OCI-LY1 (cell line): ENCODE measurements around the gene SLC4A1AP.
"Not testable (repeated sequence)": the region's sequence is repeated elsewhere in the genome, so short reads cannot be mapped to it uniquely, and the experiment has no call there.

Source experiments
- H2AFZ ChIP-seq: fragments of 200-600 bp; sonication (generic), shearing (Covaris generic); 2 replicates; pipeline ENCODE4 v1.6.0; 2014; ENCODE audit warnings: antibody characterized with exemption, mild to moderate bottlenecking, low read length
- H3F3A ChIP-seq: fragments of 200-600 bp; sonication (generic), shearing (Covaris generic); 2 replicates; pipeline ENCODE4 v1.6.0; 2014; ENCODE audit warnings: mild to moderate bottlenecking, antibody characterized with exemption, low read length, moderate library complexity; ENCODE audit not compliant: insufficient read depth
- H3K27ac ChIP-seq: fragments of 200-600 bp; sonication (generic); 2 replicates; pipeline ENCODE4 v1.5.1; 2014; ENCODE audit warnings: low read length, mixed run types, mild to moderate bottlenecking, low read depth; ENCODE audit not compliant: poor library complexity, severe bottlenecking
- H3K27me3 ChIP-seq: fragments of 200-600 bp; sonication (generic); 2 replicates; pipeline ENCODE4 v1.6.0; 2014; ENCODE audit warnings: antibody characterized with exemption, mild to moderate bottlenecking, low read length, moderate library complexity; ENCODE audit not compliant: insufficient read depth
- H3K36me3 ChIP-seq: fragments of 200-600 bp; sonication (generic); 2 replicates; pipeline ENCODE4 v1.6.1; 2014; ENCODE audit warnings: mild to moderate bottlenecking, antibody characterized with exemption, low read length, moderate library complexity, mixed read lengths; ENCODE audit not compliant: insufficient read depth
- H3K4me1 ChIP-seq: fragments of 200-600 bp; sonication (generic); 2 replicates; pipeline ENCODE4 v1.5.1; 2014; ENCODE audit warnings: mild to moderate bottlenecking, low read length, moderate library complexity; ENCODE audit not compliant: insufficient read depth, severe bottlenecking
- H3K4me2 ChIP-seq: fragments of 200-600 bp; sonication (generic), shearing (Covaris generic); 2 replicates; pipeline ENCODE4 v1.6.1; 2014; ENCODE audit warnings: low read length
- H3K4me3 ChIP-seq: fragments of 200-600 bp; sonication (generic); 2 replicates; pipeline ENCODE4 v1.5.1; 2014; ENCODE audit warnings: low read length, low read depth, mild to moderate bottlenecking, mixed read lengths; ENCODE audit not compliant: poor library complexity, severe bottlenecking
- H3K79me2 ChIP-seq: fragments of 200-600 bp; shearing (Covaris generic); 2 replicates; pipeline ENCODE4 v1.6.1; 2016; ENCODE audit warnings: mixed run types, low read length, mixed read lengths; ENCODE audit not compliant: insufficient read depth
- H3K9ac ChIP-seq: fragments of 200-600 bp; sonication (generic), shearing (Covaris generic); 2 replicates; pipeline ENCODE4 v1.6.1; 2014; ENCODE audit warnings: mild to moderate bottlenecking, low read length, mixed read lengths
- H3K9me2 ChIP-seq: fragments of 200-600 bp; sonication (generic), shearing (Covaris generic); 2 replicates; pipeline ENCODE4 v1.6.1; 2014; ENCODE audit warnings: low read depth, mild to moderate bottlenecking, low read length, mixed read lengths
- H3K9me3 ChIP-seq: fragments of 200-600 bp; shearing (Covaris generic); 2 replicates; pipeline ENCODE4 v1.6.1; 2014; ENCODE audit warnings: low read length, mixed read lengths
- H4K20me1 ChIP-seq: fragments of 200-600 bp; sonication (generic), shearing (Covaris generic); 2 replicates; pipeline ENCODE4 v1.6.0; 2016; ENCODE audit warnings: mild to moderate bottlenecking, low read length; ENCODE audit not compliant: insufficient read depth
- EZH2 ChIP-seq: fragments of 200-600 bp; sonication (generic), shearing (Covaris generic); IDR thresholded peaks from 2 replicates; pipeline ENCODE4 v1.8.0; 2017; ENCODE audit warnings: borderline replicate concordance, mixed run types, mild to moderate bottlenecking, antibody characterized with exemption, low read length, moderate library complexity, mixed read lengths
- TF ChIP-seq, protein P1 (sequence below): fragments of 200-600 bp; sonication (generic), shearing (Covaris generic); IDR thresholded peaks from 2 replicates; pipeline ENCODE4 v1.5.1; 2017; ENCODE audit warnings: mild to moderate bottlenecking, antibody characterized with exemption, low read length, moderate library complexity, mixed read lengths

The SLC4A1AP gene

DNA sequence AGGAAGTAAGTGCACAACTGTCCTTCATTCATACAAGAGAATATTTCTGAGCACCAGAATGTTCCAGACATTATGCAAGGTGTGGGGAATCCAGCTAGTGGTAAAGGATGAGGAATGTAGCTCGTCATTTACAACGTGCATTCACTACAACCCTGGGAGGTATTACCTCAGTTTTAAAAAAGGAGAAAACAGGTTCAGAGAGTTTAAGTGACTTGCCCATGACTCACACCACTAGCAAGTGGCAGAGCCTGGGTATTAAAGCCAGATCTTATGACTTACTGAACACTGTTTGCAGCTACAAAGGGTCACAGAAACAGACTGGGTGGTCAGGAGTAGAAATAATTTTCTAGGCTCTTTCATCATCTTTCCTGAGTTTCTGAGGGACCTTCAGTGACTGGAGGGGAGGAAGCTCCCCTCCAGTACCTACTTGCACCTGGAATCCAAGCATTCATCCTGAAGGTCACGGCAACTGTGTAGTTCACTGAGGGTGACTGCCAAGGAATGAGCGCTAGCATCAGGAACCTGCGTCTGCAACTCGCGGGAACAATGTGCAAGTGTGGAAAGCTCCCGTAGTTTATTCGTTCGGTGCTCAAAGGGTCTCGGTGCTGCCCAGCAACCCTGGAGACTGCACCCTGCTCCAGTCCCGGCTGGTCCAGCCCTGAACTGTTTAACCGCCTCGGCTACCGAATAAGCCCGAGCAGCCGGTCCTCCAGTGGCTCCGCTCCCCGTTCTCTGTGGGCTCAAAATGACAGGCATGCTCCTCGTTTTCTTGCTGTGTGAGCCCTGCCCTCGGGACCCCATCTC is 35.5 kb upstream of the SLC4A1AP start:
- no peak overlapping the region for H2AFZ ChIP-seq
- peaks cover 37% of the 10 kb centered on the region for H3K36me3 ChIP-seq
- H3K4me3 ChIP-seq = peak overlapping the region; percentile 100

DNA sequence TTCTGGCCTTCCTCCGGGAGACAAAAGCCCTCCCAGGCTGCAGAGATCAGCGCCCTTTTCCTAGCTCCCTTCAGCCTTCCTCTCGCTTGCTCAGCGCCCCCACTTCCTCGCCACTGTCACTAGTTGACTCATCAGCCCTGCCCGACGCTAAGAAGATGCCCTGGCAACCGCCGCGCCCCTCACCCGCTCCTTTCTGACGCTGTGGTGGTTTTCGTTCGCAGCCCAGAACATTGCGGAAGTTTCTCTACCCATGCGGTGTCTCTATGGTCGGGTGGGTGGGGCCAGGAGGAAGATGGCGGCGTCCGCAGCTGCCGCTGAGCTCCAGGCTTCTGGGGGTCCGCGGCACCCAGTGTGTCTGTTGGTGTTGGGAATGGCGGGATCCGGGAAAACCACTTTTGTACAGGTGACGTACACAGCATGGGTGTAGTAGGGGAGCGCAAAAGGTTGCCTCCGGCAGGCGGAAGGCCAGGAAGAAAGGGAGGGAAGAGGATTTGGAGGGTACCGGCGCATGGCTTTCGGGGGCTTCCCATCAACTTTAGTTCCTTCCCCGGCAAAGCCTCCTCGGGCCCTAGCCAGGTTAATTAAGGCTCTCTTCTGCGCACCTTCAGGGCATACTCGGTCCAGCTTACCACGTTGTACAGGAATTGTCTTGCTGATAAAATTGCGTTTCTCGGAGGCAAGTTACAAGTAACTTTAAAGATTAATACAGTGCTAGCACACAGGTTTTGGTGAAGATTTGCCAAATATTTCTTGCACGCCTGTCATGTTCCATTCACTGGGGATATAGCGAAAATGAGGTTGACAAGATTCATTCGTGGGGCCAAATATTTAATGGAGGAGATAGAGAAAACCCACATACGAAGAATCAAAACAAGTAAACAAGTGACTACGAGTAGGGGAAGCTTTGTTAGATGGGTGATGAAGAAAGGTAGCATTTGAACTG is 34.7 kb upstream of the SLC4A1AP start, which contains the start of the genes CCDC121 and GPN1:
Gene CCDC121, minus strand, starts transcription at position 246 of the 943 bp plus-strand sequence. CDS start 1,213 bp downstream, outside the sequence.
Gene GPN1, plus strand, starts transcription at position 284 of the 943 bp plus-strand sequence. Its CDS starts 9 bp downstream, at position 293.
- H2AFZ ChIP-seq = peak within 1 kb of the TSS; percentile 98
- peaks cover 27% of the 10 kb centered on the region for H3K4me1 ChIP-seq
- H3K4me3 ChIP-seq = peak within 1 kb of the TSS; percentile 100
- peak within 1 kb of the TSS; percentile 41 for H3K27ac ChIP-seq
- peaks cover 36% of the 10 kb centered on the region for H3K36me3 ChIP-seq
- no peaks in the 10 kb centered on the region for H3F3A ChIP-seq
- no peaks in the 10 kb centered on the region for H4K20me1 ChIP-seq
- peak within 1 kb of the TSS; percentile 99 for H3K4me2 ChIP-seq
- H3K9me2 ChIP-seq = no peaks in the 10 kb centered on the region
- peaks cover 9% of the 10 kb centered on the region for H3K79me2 ChIP-seq
- peak within 1 kb of the TSS; percentile 100 for H3K9ac ChIP-seq
- no peaks in the 10 kb centered on the region for H3K27me3 ChIP-seq
- H3K9me3 ChIP-seq = no peaks in the 10 kb centered on the region
- TF ChIP-seq EZH2 = no peak
- TF ChIP-seq, protein P1, sequence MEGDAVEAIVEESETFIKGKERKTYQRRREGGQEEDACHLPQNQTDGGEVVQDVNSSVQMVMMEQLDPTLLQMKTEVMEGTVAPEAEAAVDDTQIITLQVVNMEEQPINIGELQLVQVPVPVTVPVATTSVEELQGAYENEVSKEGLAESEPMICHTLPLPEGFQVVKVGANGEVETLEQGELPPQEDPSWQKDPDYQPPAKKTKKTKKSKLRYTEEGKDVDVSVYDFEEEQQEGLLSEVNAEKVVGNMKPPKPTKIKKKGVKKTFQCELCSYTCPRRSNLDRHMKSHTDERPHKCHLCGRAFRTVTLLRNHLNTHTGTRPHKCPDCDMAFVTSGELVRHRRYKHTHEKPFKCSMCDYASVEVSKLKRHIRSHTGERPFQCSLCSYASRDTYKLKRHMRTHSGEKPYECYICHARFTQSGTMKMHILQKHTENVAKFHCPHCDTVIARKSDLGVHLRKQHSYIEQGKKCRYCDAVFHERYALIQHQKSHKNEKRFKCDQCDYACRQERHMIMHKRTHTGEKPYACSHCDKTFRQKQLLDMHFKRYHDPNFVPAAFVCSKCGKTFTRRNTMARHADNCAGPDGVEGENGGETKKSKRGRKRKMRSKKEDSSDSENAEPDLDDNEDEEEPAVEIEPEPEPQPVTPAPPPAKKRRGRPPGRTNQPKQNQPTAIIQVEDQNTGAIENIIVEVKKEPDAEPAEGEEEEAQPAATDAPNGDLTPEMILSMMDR = no peak

More for the DNA sequence above, 35.5 kb upstream of the SLC4A1AP start:
- Histone ChIP-seq H3K4me1 (peaks cover 27% of the 10 kb centered on the region), H3K9me2 (no peaks in the 10 kb centered on the region), H3K27ac (peak overlapping the region; percentile 13), H3K27me3 (no peaks in the 10 kb centered on the region), H4K20me1 (no peaks in the 10 kb centered on the region), H3K9ac (peak overlapping the region; percentile 100), H3K9me3 (no peaks in the 10 kb centered on the region), H3K4me2 (peak overlapping the region; percentile 99), H3F3A (no peaks in the 10 kb centered on the region), H3K79me2 (peaks cover 9% of the 10 kb centered on the region)
- TF ChIP-seq, protein P1 = no peak
- TF ChIP-seq EZH2 = no peak

DNA sequence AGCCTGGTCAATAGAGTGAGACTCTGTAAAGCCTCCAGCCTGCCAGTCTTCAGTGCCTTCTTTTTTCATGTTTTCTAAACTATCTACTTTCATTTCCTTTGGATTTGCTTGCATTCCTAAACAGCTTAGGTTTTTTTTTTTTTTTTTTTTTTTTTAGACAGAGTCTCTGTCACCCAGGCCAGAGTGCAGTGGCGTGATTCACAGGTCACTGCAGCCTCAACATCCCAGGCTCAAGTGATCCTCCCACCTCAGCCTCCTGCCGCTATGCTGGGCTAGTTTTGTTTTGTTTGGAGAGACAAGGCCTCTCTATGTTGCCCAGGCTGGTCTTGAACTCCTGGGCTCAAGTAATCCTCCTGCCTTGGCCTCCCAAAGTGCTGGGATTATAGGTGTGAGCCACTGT is 33.4 kb upstream of the SLC4A1AP start:
- not testable (repeated sequence) for H3K4me2 ChIP-seq, H3K27me3 ChIP-seq, H3F3A ChIP-seq, H3K4me3 ChIP-seq, H3K27ac ChIP-seq, H3K9ac ChIP-seq, H4K20me1 ChIP-seq, H3K9me3 ChIP-seq, H2AFZ ChIP-seq, H3K9me2 ChIP-seq, H3K79me2 ChIP-seq
- H3K4me1 ChIP-seq = peaks cover 27% of the 10 kb centered on the region
- H3K36me3 ChIP-seq = peaks cover 46% of the 10 kb centered on the region
